ENCODE measurements around the gene HIBCH. TPM values are rescaled to one million over a fixed set of nuclear protein-coding genes. Genes with fewer than 3 reads are reported as not detected.
"Not testable (repeated sequence)": the region's sequence is repeated elsewhere in the genome, so short reads cannot be mapped to it uniquely, and the experiment has no call there.

The HIBCH gene
- total RNA-seq, 1 experiment from 2014 or later, result 26.5 TPM

DNA sequence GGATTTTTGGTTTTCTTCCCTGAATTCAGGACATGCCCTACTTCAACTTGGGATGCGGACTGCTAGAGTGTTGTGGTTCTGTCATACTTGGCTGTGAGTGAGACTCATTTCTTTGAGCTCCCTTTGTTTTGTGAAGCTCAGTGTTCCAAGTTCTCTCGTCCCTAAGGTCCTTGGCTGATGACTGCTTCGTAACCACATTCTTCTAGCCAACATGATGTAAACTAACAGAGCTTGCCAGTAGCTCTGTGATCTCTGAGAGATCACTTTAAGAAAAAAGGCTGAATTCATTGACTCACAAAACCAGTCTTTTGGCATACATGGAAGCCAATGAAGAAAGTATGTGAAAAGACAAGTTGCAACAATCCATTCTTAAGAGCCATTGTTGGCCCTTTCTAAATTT lies 160.2 kb downstream of the HIBCH start (continued):
- TF ChIP-seq GRHL2 (CRISPR knock-in tag; IDR thresholded peaks at IDR 0.05; ENCODE audit: insufficient replicate concordance, severe bottlenecking) (no peak), TEAD4 (CRISPR knock-in tag; IDR thresholded peaks at IDR 0.05) (no peak)

- DNase-seq (ENCODE audit: low spot score), result no peak
- H3K27ac Mint-ChIP-seq, result peak overlapping the region; percentile 74
- POLR2A ChIA-PET, result interaction anchor here (0.7 kb wide), 1 partner anchor 22 kb away, joined by 3 read pairs; a partner anchor contains a TSS
- TF ChIP-seq TEAD1 (CRISPR knock-in tag; IDR thresholded peaks at IDR 0.05) (0 out of 2 replicates have a peak, but pooled peaks have one; percentile 41), TEAD4 (CRISPR knock-in tag; IDR thresholded peaks at IDR 0.05) (no peak)
- H3K36me3 Mint-ChIP-seq, result no peaks in the 10 kb centered on the region
- H3K9me3 Mint-ChIP-seq, result no peaks in the 10 kb centered on the region
- peaks cover 13% of the 10 kb centered on the region for H3K4me1 Mint-ChIP-seq
- H3K4me3 Mint-ChIP-seq, result no peak overlapping the region
- ATAC-seq, result peak; percentile 98
- CTCF ChIA-PET, result interaction anchor here (1.7 kb wide), 1 partner anchor 22 kb away, joined by 4 read pairs; a partner anchor contains a TSS
- H3K27me3 Mint-ChIP-seq (ENCODE audit: low read depth), result no peaks in the 10 kb centered on the region
Measured at GRCh38 chr2:190158798-190159434, 160.7 kb downstream of the HIBCH start.

DNA sequence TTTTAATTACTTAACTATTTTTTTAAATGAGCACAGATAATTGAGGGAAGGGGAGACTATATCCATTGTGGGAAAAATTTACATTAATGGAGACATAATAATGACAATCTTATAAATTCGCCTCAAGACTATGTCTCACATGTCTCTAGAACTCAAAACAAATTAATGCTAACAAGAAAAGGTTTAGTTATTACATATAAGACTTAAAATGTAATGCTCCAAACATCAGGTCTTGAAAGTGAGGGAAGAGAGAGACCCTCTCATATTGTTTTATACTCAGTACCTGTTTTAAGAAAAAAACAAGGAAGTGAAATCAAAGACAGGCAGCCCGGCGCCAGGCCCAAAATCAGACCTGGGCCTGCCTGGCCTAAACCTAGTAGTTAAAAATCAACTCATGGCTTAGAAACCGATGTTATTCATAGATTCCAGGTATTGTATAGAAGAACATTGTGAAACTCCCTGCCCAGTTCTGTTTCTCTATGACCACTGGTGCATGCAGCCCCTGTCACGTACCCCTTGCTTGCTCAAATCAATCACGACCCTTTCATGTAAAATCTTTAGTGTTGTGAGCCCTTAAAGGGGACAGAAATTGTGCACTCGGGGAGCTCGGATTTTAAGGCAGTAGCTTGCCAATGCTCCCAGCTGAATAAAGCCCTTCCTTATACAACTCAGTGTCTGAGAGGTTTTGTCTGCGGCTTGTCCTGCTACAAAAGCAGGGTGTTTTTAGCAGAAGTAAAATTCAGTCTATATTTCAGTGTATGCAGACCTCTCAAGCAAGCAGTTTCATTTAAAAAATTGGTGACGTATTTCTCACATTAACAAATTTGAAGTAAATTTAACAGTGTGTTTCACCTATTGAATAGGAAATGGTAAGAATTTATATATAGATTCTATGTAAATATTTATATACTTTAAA lies 161.8 kb downstream of the HIBCH start:
- POLR2A ChIA-PET; H3K27me3 Mint-ChIP-seq (ENCODE audit: low read depth); ATAC-seq; H3K9me3 Mint-ChIP-seq; H3K4me3 Mint-ChIP-seq; H3K36me3 Mint-ChIP-seq; DNase-seq (ENCODE audit: low spot score); H3K27ac Mint-ChIP-seq: not testable (repeated sequence)
- CTCF ChIA-PET, result interaction anchor here (1.7 kb wide), 1 partner anchor 23 kb away, joined by 4 read pairs; a partner anchor contains a TSS
- H3K4me1 Mint-ChIP-seq, result peaks cover 13% of the 10 kb centered on the region

DNA sequence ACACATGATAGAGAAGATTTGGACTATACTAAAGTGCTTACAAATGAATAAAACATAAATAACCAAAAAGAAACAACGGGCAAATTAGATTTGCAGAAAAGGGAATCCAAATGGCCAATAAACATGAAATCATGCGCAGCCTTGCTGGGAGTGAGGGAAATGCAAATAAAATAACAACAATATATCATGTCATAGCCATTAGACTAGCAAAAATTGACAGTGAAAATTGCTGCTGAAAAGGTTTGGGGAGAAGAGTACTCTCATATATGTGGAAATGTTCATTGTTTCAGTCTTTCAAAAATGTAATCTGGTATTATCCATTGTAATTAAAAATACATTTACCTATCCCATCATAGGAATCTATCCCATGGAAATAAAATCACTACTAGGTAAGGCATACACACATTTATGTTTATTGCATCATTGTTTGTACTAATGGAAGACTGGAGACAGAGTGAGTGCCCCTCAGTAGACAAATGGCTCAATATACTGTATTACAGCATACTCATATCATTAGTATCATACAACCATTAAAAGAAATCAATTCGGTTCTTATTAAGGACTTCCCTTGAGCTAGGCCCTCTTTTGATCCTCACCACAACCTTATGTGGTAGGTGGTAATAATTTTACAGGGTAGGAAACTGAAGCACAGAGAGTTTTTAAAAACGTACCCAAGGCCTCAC lies 163.0 kb downstream of the HIBCH start:
- POLR2A ChIA-PET, result no interaction called here
- Mint-ChIP-seq H3K36me3 (no peaks in the 10 kb centered on the region), H3K4me3 (no peak overlapping the region), H3K27ac (no peak overlapping the region), H3K27me3 (ENCODE audit: low read depth) (no peaks in the 10 kb centered on the region), H3K9me3 (no peaks in the 10 kb centered on the region), H3K4me1 (peaks cover 13% of the 10 kb centered on the region)
- CTCF ChIA-PET, result no interaction called here
- ATAC-seq (no peak), DNase-seq (ENCODE audit: low spot score) (no peak)
- TF ChIP-seq ZNF396 (CRISPR knock-in tag; IDR thresholded peaks at IDR 0.05; ENCODE audit: borderline replicate concordance), result no peak
- TF ChIP-seq ATF3 (CRISPR knock-in tag; conservative IDR thresholded peaks at IDR 0.05), result no peak
- TF ChIP-seq ATF2 (CRISPR knock-in tag; IDR thresholded peaks at IDR 0.05; ENCODE audit: borderline replicate concordance, low read depth), result no peak
- no peak for TF ChIP-seq SMAD3 (CRISPR knock-in tag; IDR thresholded peaks at IDR 0.05; ENCODE audit: borderline replicate concordance)
- TF ChIP-seq, protein P1, sequence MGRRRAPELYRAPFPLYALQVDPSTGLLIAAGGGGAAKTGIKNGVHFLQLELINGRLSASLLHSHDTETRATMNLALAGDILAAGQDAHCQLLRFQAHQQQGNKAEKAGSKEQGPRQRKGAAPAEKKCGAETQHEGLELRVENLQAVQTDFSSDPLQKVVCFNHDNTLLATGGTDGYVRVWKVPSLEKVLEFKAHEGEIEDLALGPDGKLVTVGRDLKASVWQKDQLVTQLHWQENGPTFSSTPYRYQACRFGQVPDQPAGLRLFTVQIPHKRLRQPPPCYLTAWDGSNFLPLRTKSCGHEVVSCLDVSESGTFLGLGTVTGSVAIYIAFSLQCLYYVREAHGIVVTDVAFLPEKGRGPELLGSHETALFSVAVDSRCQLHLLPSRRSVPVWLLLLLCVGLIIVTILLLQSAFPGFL (CRISPR knock-in tag; IDR thresholded peaks at IDR 0.05; ENCODE audit: borderline replicate concordance), result no peak
- TF ChIP-seq GTF2I (CRISPR knock-in tag; conservative IDR thresholded peaks at IDR 0.05), result no peak
- no peak for TF ChIP-seq USF2 (CRISPR knock-in tag; IDR thresholded peaks at IDR 0.05)
- TF ChIP-seq ELF4 (CRISPR knock-in tag; IDR thresholded peaks at IDR 0.05; ENCODE audit: low read depth), result no peak

Other genes with a start within 250 kb of the HIBCH start
- 2.3 to 3.4 TPM (median 2.3 TPM) in 3 replicates for gene INPP1, start 23.8 kb upstream of the HIBCH start, total RNA-seq (2021)
- 4.1 to 4.8 TPM (median 4.7 TPM) in 3 replicates for gene MFSD6, start 88.5 kb upstream of the HIBCH start, total RNA-seq (2021)
- gene NEMP2, start 214.9 kb upstream of the HIBCH start, total RNA-seq (2021), result 6.0 to 7.3 TPM (median 7.2 TPM) in 3 replicates